H1 (cell line): ENCODE measurements around the gene SLC25A15. TPM values are rescaled to one million over a fixed set of nuclear protein-coding genes. Genes with fewer than 3 reads are reported as not detected.

Source experiments
- ASH2L ChIP-seq: fragments of 200-600, 300-600 bp; sonication (generic); IDR thresholded peaks from one replicate; pipeline ENCODE4 v1.7.1; 2017; ENCODE audit warnings: low read length
- CHD2 ChIP-seq: IDR thresholded peaks from 2 replicates; pipeline ENCODE4 v1.6.1; 2012; ENCODE audit warnings: low read length, improper control_type of control experiment
- CHD7 ChIP-seq: fragments of 300-600 bp; sonication (generic); IDR thresholded peaks from 2 replicates; pipeline ENCODE4 v1.7.1; 2012; ENCODE audit warnings: low read length, moderate library complexity, mild to moderate bottlenecking, inconsistent platforms; ENCODE audit not compliant: insufficient replicate concordance
- CREB1 ChIP-seq: IDR thresholded peaks from 2 replicates; pipeline ENCODE4 v1.6.1; 2012; ENCODE audit warnings: inconsistent platforms
- EZH2 ChIP-seq: fragments of 200-600 bp; sonication (generic); IDR thresholded peaks from 2 replicates; pipeline ENCODE4 v1.7.1; 2012; ENCODE audit warnings: low read depth, mild to moderate bottlenecking, moderate library complexity, low read length, inconsistent platforms; ENCODE audit not compliant: severe bottlenecking
- HDAC6 ChIP-seq: IDR thresholded peaks from one replicate; pipeline ENCODE4 v1.7.1; 2012; ENCODE audit warnings: low read depth, mild to moderate bottlenecking, inconsistent platforms, low read length, moderate library complexity
- JUND ChIP-seq: IDR thresholded peaks from 2 replicates; pipeline ENCODE4 v1.6.1; 2011; ENCODE audit warnings: mild to moderate bottlenecking, improper control_type of control experiment, low read length
- SIRT6 ChIP-seq: IDR thresholded peaks from one replicate; pipeline ENCODE4 v1.7.1; 2012; ENCODE audit warnings: low read length, inconsistent platforms
- SIX5 ChIP-seq: IDR thresholded peaks from 2 replicates; pipeline ENCODE4 v1.6.1; 2011; ENCODE audit warnings: mild to moderate bottlenecking, low read depth, low read length
- SP2 ChIP-seq: IDR thresholded peaks from 2 replicates; pipeline ENCODE4 v1.6.1; 2012; ENCODE audit warnings: mild to moderate bottlenecking, low read length, inconsistent platforms
- SRF ChIP-seq: IDR thresholded peaks from 2 replicates; pipeline ENCODE4 v1.6.1; 2011; ENCODE audit warnings: mild to moderate bottlenecking, low read depth, low read length, moderate library complexity
- TCF12 ChIP-seq: IDR thresholded peaks from 2 replicates; pipeline ENCODE4 v1.6.1; 2011; ENCODE audit warnings: low read depth, mild to moderate bottlenecking, low read length
- YY1 ChIP-seq: IDR thresholded peaks from 2 replicates; pipeline ENCODE4 v1.6.1; 2011; ENCODE audit warnings: low read depth, mild to moderate bottlenecking, low read length
- polyA plus RNA-seq, 7 experiments: library from polyadenylated mRNA; depleted of rRNA in 3 of 7; stranded (reverse) in 5 of 7; unstranded in 2 of 7; fragments of >200 nt in 5 of 7; fragments of 200-250 nt in 2 of 7; gene quantifications; 1 replicate in 5 of 7; 2 replicates in 1 of 7; 4 replicates in 1 of 7; pipeline versions ENCODE4 v1.2.1 to v1.2.3, GENCODE V29; 2011 to 2013; ENCODE audit warnings: missing spikeins in 2 of 7, mixed read lengths in 2 of 7
- total RNA-seq: library from RNA; stranded (reverse); fragmentation: NEBNext Ultra II Directional; extraction: Animal tissue kit (Norgen Biotek cat#: 25700); gene quantifications from 2 replicates; pipeline ENCODE4 v1.2.1, GENCODE V29; 2021

SLC25A15 gene
- total and polyA plus RNA-seq, 2 of the 8 experiments (the other 6 are each of a cell fraction or from before 2014, with no cell fraction given): 12.4 to 23.4 TPM

GRCh38 chr13:40818926-40819325 is 29.5 kb downstream of the SLC25A15 start (continued):
- TF ChIP-seq CHD7 (no peak), SRF (no peak), CREB1 (no peak), JUND (no peak), YY1 (no peak), EZH2 (no peak), SIRT6 (no peak), ASH2L (no peak), CHD2 (no peak), TCF12 (no peak), SP2 (no peak), HDAC6 (no peak), SIX5 (no peak)
